ENCODE data around the gene CELA3A. TPM values are rescaled to one million over a fixed set of nuclear protein-coding genes. Genes with fewer than 3 reads are reported as not detected.

CELA3A gene
- total and polyA plus RNA-seq, 2 of the 13 experiments (the other 11 are each of a cell fraction or from before 2014, with no cell fraction given), result 0.09 TPM; not detected in 1

- peak; percentile 72; the same call in 1 of the 2 replicates for TF ChIP-seq PATZ1 (CRISPR knock-in tag; IDR thresholded peaks at IDR 0.05)
- peak; percentile 98 for TF ChIP-seq ELF1 (CRISPR knock-in tag; IDR thresholded peaks at IDR 0.05)
- no peak for TF ChIP-seq ZNF780A (CRISPR knock-in tag; IDR thresholded peaks at IDR 0.05)
- peak; percentile 58; the same call in 1 of the 2 replicates for TF ChIP-seq NFKBIZ (CRISPR knock-in tag; IDR thresholded peaks at IDR 0.05)
- TF ChIP-seq ZNF687 (CRISPR knock-in tag; IDR thresholded peaks at IDR 0.05), result peak; percentile 97
- peak; percentile 58 for TF ChIP-seq ATF7 (IDR thresholded peaks at IDR 0.05)
- peak; percentile 94 for TF ChIP-seq ATF7 (CRISPR knock-in tag; IDR thresholded peaks at IDR 0.05)
- TF ChIP-seq DBP (CRISPR knock-in tag; IDR thresholded peaks at IDR 0.05; ENCODE audit: not compliant biosample characterization), result no peak
- TF ChIP-seq MATR3 (CRISPR knock-in tag; IDR thresholded peaks at IDR 0.05), result no peak
- no peak; the same call in 1 of the 2 replicates for TF ChIP-seq KAT7 (CRISPR knock-in tag; IDR thresholded peaks at IDR 0.05; ENCODE audit: borderline replicate concordance)
- TF ChIP-seq MLX (CRISPR knock-in tag; IDR thresholded peaks at IDR 0.05), result 0 out of 2 replicates have a peak, but pooled peaks have one; percentile 27
- peak; percentile 31; the same call in 1 of the 2 replicates for TF ChIP-seq ZNF558 (CRISPR knock-in tag; IDR thresholded peaks at IDR 0.05; ENCODE audit: borderline replicate concordance)
- no peak for TF ChIP-seq STAT6 (CRISPR knock-in tag; IDR thresholded peaks at IDR 0.05; ENCODE audit: borderline replicate concordance)
- TF ChIP-seq CENPT (CRISPR knock-in tag; IDR thresholded peaks at IDR 0.05; ENCODE audit: low read depth), result no peak; the same call in 1 of the 2 replicates
- TF ChIP-seq RXRB (CRISPR knock-in tag; IDR thresholded peaks at IDR 0.05; ENCODE audit: borderline replicate concordance), result no peak
- peak; percentile 77 for TF ChIP-seq ZFX (CRISPR knock-in tag; IDR thresholded peaks at IDR 0.05; ENCODE audit: low read depth)
- no peak; the same call in 1 of the 2 replicates for TF ChIP-seq NCOA2 (CRISPR knock-in tag; IDR thresholded peaks at IDR 0.05)
- TF ChIP-seq ZSCAN21 (CRISPR knock-in tag; IDR thresholded peaks at IDR 0.05; ENCODE audit: borderline replicate concordance), result 0 out of 2 replicates have a peak, but pooled peaks have one; percentile 44
Measured at GRCh38 chr1:22052115-22053016, 50.9 kb downstream of the CELA3A start, which contains the start of gene CDC42 (continued).
